Fibroblast of skin of left quadriceps (primary cell): ENCODE measurements around the gene SEC14L5.

Experiments used
- DNase-seq, 2 experiments: peaks; one replicate each; pipeline ENCODE4 v3.0.0-alpha.2; 2013; ENCODE audit warnings: low read depth in 2 of 2

Gene SEC14L5

DNA sequence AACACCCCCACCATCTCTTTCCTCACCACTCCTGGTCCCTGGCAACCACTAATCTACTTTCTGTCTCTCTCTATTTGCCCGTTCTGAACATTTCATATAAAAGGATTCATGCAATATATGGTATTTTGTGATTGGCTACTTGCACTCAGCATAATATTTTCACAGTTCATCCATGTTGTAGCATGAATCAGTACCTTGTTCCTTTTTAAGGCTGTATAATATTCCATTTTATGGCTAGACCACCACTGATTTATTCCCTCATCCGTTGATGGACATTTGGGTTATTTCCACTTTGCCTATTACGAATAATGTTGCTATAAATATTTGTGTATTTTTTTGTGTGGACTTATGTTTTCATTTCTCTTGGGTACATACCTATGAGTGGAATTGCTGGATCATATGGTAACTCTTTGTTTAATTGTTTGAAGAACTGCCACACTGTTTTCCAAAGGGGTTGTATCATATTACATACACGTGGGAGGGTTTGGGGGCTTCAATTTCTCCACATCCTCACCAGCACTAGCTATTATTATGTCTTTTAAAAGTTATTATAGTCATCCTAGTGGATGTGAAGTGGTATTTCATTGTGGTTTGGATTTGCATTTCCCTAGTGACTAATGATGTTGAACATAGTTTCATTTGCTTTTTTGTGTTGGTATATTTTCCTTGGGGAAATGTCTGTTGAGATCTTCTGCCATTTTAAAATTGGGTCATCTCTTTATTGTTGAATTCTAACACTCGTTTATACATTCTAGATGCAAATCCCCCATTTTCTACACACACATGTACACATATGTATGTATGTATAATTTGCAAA is 26.3 kb downstream of the SEC14L5 start:
- no peak for DNase-seq

DNA sequence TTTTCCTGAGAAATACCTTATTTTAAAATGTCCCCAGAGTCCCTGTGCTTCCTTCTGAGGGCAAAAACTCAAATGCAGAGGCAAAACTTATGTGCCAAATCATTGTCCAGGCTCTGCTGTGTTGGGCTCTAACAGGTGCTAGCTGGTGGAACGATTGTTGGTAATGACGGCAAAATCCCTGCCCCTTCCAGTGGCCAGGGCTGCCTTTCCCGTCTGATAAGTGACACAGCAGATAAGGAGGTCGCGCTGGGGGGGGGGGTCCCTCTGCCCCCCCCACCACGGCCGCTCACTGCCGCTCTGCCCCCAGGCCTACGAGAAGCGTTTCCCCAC is 29.1 kb downstream of the SEC14L5 start:
- DNase-seq: no peak

DNA sequence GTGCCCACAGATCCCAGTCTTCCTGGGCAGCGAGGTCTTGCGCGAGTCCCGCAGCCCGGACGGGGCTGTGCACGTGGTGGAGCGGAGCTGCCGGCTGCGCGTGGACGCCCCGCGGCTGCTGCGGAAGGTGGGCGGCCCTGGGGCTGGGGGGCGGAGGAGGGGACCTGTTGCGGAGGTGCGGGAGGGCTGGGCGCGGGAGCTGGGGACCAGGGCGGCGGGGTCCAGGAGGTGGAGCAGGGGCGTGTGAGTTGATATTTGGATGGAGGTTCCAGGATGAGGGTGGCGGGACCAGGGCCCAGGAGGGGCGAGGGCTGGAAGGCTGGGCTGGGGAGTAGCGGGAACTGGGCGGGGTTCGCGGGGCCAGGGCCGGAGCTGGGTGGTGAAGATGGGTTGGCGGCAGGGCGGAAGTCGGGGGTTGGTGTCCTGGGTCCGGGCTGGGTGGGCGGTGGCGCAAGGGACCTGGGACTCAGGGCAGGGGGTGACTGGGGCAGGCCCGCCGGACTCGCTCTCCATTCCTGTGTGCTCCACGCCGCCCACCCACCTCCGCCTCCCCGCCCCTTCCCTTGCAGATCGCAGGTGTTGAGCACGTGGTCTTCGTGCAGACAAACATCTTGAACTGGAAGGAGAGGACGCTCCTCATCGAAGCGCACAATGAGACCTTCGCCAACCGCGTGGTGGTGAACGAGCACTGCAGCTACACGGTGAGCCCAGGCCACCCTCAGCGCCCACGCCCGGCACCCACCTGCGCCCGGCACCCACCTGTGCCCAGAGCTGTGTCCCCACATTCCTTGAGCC is 29.6 kb downstream of the SEC14L5 start:
- DNase-seq: no peak

DNA sequence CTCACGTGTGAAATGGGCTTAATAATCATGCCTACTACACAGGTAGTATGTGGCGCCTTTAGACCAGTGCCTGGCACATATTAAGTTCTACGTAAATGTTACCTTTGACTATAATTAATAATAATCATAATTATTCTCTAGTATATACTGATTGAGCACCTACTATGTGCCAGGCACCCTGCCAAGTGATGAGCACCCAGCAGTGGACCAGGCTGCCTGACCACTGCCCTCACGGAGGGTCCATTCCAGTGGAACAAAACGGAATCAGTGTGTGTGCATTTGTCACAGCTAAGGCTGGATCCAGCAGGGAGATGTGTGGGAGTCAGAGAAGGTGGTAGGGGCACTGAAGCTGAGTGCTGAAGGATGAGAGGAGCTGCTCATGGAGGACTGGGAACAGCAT is 30.5 kb downstream of the SEC14L5 start:
- DNase-seq: no peak

DNA sequence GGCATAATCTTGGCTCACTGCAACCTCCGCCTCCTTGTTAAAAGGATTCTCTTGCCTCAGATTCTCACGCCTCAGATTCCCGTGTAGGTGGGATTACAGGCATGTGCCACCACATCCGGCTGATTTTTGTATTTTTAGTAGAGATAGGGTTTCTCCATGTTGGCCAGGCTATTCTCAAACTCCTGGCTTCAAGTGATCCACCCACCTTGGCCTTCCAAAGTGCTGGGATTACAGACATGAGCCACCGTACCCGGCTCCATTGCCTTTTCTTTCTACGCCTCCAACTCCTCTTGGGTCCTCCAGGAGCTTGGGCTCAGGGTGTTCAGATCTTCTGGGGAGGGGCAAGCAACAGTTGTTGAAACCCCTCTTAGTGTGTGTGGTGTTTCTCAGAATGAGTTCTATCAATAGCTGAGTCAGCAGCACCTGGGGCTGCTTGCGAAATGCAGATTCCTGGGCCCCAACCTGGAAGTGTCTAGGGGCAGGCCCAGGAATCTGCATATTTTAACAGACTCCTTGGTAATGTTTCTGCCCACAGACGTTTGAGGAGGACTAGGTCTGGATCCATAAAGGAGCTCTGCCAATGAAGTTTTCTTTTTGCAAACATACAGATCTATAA is 31.4 kb downstream of the SEC14L5 start:
- DNase-seq: no peak

DNA sequence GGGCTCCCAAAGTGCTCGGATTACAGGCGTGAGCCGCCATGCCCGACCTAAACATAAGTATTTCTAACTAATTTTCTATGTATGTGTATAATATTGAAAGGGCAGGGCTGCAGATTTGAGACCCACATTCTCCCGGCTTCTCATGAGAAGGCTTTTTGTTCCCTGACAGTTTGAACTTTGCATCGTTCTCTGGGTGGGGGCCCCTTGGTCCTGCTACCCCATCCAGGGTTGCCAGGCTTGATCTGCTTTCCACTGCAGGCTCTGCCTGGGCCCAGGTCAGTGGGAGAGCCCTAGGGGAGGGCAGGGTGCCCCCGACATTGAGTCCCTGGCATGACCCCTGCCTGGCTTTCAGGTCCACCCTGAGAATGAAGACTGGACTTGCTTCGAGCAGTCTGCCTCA is 32.3 kb downstream of the SEC14L5 start:
- no peak for DNase-seq

DNA sequence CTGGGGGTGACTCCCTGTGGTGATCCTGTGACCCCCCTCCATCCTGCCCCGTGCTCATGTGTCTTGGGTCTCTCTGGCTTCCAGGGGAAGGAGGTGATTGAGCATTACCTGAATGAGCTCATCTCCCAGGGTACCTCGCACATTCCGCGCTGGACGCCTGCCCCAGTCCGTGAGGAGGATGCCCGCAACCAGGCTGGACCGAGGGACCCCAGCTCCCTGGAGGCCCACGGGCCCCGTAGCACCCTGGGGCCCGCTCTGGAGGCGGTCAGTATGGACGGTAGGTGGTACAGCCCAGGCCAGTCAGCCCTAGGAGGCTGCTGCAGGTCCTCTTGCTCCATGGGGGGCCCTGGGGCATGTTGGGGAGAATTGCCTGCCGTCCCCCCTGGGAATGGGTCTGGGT is 33.6 kb downstream of the SEC14L5 start:
- DNase-seq: no peak

DNA sequence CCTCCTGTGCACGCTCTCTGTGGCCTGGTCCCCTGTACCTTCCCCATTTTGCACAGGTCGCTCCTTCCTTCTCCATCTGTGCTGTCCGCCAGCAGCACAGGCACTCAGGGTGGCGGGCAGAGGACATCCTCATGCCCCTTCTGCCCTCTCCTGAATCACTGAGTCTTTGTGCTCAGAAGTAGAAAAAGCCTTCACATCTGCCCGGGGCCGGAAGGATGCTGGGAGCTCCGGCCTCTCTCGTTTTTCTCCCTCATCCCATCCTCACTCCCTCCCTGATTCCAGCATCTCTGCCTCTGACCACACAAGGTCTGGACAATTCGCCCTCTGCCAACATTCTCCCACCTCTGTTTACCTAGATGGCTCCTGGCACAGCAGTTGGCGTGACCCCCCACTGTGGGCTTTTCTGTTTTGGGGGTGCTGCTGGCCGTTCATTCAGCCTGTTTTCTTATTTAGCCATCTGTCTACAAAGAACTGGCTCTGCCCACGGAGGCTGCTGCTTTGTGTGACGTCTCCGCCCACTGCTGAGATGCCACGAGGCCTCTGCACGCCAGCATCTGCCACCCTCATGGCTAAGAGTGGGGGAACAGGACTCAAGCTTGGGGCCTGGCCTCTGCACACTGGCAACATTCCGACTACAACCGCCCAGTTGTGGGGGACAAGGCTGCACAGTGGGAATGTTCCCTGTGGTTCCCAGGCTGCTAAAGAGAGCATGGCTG is 36.7 kb downstream of the SEC14L5 start:
- no peak for DNase-seq

DNA sequence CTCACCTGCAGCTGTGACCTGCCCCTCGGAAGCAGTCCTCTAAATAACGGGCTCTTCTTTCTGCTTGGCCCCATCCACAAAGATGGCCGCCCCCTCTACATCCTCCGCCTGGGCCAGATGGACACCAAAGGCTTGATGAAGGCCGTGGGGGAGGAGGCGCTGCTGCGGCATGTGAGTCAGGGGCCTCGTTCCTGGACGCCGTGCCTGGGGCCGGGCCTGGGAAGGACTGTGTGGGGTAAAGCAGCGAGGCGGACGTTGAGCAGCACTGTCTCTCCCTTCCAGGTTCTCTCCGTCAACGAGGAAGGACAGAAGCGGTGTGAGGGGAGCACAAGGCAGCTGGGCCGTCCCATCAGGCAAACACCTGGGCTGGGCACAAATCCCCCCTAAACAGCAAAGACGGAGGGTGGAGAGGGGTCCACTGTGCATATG is 42.5 kb downstream of the SEC14L5 start:
- DNase-seq: no peak

DNA sequence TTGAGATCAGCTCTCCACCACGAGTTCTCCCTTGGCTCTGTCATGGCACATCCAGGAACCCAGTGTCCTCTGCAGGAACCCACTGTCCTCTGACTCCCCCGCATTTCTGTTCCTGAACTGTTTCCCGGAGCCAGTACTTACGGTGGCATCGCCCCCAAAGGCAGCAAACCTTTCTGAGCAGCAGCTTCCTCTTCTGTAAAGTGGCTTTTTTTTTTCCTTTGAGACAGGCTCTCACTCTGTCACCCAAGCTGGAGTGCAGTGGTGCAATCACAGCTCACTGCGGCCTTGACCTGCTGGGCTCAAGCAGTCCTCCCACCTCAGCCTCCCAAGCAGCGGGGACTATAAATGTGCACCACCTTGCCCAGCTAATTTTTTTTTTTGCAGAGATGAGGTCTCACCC is 43.4 kb downstream of the SEC14L5 start:
- no peak for DNase-seq

DNA sequence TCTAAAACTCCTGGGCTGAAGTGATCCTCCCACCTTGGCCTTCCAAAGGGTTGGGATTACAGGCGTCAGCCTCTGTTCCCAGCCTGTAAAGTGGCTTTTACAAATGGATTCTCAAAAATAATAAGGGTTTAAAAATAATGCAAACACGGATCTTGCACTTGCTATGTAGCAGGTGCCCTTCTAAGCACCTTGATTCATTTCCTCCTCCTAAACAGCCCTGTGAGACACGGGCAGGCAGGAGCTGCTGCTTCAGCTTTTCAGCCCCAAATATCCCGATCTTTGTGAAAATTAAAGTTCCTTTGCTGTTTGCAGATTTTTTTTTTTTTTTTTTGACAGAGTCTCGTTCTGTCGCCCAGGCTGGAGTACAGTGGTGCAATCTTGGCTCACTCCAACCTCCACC is 43.9 kb downstream of the SEC14L5 start:
- DNase-seq: no peak

DNA sequence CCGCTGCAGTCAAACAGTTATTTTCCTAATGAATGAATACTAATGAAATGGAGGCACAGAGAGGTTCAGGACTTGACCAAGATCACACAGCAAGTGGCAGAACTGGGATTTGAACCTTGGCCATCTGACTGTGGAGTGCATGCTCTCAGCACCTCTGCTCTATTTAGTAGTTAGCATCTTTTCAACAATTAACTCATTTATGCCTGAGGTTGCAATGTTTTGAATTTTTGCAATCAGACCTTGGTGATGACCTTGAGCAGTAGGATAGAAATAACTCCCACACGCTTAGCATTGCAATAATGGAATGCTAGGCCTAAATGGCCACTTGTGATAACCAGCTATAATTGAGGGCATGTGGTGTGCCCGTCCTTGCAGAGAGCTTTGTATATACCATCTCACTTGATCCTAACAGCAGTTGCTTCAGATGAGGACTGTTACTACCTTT is 44.6 kb downstream of the SEC14L5 start:
- DNase-seq: no peak

DNA sequence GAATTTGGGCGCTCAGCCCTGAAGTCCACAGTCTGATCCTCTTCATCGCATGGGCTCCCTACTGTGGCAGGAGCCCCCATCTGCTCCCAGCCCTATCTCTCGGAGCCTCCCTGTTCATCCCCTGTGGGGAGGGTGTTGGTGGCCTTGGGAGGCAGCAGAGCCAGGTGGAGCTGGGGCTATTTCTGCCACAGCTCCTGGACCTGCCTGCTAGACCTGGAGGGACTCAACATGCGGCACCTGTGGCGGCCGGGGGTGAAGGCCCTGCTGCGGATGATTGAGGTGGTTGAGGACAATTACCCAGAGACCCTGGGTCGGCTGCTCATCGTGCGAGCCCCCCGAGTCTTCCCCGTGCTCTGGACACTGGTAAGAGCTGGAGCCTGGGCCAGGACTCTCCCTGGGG is 45.1 kb downstream of the SEC14L5 start:
- DNase-seq: no peak

DNA sequence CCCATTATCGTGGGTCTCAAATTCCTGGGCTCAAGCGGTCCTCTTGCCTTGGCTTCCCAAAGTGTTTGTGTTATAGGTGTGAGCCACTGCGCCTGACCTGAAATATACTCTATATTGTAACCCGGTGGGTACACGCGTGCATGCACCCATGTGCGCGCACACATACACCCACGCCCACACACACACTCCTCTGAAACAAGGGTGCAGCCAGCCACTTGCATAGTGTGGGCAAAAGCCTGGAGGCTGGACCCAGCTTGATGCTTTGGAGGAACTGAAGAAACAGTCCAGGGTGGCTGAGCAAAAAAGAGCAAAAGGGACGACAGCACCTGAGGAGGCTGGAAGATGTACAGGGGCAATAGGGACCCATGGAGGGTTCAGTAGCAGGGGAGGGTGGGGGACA is 45.7 kb downstream of the SEC14L5 start:
- DNase-seq: no peak

DNA sequence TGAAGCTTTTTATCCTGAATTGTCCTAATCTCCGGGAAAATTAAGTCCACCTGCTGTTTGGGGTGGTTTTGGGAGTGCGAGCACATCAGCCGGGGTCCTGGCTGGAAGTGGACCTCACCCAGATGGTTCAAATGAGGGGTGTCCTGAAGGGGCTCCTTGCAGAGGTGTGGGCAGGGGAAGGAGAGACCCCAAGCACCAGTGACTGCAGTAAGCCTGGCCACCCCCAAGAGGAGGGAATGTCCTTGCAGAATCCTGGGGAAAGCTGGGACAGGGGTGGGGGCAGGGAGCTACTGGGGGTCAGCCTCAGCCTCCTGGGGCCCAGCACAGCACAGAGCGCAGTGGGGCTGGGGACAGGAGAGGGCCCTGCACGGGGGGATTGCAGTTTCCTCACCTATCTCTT is 46.2 kb downstream of the SEC14L5 start:
- DNase-seq: no peak

DNA sequence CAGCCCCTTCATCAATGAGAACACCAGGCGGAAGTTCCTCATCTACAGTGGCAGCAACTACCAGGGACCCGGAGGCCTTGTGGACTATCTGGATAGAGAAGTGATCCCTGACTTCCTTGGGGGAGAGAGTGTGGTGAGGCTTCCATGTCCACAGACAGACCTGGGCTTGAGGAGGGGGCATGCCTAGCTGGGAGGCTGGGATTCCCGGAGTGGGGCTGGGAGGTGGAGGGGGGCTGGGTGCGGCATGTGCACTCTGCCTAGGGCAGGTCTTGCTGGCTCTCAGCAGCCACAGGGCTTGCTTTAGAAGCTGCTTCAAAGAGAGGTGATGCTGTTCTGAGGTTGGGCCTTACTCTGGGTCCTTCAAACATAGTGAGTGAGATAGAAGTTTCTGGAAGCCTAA is 47.8 kb downstream of the SEC14L5 start:
- DNase-seq: no peak

DNA sequence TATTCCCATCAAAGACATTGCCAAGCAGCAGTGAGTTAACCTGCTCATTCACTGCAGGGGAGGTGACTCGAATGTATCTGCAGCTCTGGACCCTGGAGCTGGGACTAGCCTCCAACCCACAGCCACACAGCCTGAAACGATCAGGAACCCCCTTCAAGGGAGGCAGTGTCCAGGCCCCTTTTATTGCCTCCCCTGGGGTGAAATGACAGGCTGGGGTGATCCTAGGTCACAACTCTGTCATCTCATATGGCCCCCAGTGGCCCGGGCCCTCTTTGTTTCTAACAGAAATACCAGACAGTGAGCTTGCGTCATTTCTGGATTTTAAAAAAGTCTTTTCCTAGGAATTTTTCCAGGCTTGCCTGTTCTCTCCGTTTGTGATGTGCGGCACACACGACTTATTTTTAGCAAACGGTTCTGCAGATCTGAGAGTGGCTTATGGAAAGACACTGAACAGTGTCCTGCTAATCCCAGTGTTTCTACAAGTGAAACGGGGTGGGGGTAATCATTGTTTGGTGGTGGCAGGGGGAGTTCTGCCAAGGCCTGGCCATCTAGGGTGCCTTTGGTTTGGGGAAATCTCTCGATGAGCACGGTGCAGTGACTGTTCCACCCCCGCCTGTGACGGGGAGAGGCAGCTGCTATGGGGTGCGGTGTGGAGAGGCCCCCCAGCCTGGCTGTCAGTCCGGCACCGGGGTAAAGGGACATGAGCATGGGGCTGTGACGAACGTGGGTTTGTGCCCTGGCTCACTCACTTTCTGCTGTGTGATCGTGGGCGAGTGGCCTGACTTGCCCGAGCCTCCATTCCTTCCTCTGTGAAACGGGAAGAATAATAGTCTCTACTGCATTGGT is 48.4 kb downstream of the SEC14L5 start:
- no peak for DNase-seq

DNA sequence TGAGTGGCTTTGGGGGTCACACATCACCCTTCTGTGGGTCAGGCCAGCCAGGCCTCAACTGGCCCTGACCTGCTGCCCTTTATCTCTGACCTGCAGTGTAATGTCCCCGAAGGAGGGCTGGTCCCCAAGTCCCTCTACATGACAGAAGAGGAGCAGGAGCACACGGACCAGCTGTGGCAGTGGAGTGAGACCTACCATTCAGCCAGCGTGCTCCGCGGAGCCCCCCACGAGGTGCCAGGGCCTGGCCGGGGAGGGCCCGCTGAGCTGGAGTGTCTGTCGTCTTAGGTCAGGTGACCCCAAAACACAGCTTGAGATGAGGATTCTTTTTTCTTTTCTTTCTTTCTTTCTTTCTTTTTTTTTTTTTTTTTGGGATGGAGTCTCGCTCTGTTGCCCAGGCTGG is 49.1 kb downstream of the SEC14L5 start:
- no peak for DNase-seq

DNA sequence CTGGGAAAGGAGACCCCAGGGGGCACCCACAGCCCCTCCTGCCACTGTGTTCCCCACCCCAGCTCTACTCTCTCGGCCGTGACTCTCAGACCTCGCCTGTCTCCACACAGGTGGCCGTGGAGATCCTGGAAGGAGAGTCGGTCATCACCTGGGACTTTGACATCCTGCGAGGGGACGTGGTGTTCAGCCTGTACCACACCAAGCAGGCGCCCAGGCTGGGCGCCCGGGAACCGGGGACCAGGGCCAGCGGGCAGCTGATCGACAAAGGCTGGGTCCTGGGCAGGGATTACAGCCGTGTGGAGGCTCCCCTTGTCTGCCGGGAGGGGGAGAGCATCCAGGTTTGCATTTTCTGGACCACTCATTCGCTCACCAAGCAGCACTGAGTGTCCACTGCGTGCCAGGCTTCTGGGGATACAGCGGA is 50.2 kb downstream of the SEC14L5 start:
- no peak for DNase-seq

DNA sequence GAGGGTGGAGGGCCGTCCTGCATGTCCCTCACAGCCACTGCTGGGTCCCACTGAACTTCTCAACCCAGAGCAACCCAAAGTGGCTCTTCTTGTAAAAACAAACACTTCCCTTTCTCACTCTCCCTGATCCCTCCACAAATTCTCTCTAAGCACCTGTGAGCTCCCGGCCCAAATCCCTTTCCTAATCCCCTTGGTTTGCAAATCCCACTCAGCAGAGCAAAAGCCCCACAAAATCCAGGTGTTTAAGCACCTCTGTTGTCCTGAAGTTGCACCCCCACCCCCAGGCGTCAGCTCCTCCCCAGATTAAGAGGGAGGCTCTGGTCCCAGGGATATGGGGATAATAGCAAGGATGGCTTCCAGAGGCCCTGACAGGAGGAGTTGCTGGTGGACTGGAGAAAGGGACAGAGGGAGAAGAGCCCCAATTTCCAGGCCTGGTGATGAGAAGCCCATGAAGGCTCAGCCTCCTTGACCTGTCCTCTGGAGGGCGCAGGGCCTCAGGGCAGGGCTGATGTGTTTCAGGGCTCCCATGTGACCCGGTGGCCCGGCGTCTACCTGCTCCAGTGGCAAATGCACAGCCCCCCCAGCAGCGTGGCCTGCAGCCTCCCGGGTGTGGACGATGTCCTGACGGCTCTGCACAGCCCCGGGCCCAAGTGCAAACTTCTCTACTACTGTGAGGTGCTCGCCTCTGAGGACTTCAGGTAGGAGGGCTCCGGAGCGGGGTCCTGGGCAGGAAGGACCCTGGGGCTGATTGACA is 52.6 kb downstream of the SEC14L5 start:
- DNase-seq: no peak

DNA sequence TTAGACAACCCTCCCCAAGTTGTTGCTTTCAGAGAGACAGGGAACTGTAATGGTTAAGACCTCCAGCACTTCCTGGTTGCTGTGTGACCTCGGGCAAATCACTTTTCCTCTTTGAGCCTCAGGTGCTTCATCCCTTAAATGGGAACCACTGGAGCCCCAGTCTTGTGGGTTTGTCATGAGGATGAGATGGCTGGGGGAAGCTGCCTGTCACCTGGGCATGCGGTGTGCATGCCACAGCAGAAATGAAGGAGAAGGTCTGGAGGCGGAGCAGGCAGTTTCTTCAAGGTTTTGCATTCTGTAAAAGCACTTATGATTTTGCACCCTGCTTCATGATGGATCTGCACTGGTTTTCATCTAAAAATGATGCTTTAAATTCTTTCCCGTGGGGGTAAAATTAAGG is 53.5 kb downstream of the SEC14L5 start:
- DNase-seq: no peak
